GM12874 (cell line): Measurements from ENCODE around the gene MRC2.

Experiments used
- CTCF ChIP-seq: IDR thresholded peaks from 2 replicates; pipeline ENCODE4 v1.5.1; 2011; ENCODE audit warnings: low read depth, mild to moderate bottlenecking, control low read depth, low read length, moderate library complexity; ENCODE audit not compliant: insufficient read depth

The MRC2 gene

GRCh38 chr17:62735044-62735651, 107.7 kb downstream of the MRC2 start:
- no peak for TF ChIP-seq CTCF

GRCh38 chr17:62737513-62737912, 110.0 kb downstream of the MRC2 start:
- no peak for TF ChIP-seq CTCF

- no peak for TF ChIP-seq CTCF
Observed at GRCh38 chr17:62738281-62738680, 110.8 kb downstream of the MRC2 start.

- TF ChIP-seq CTCF, result no peak
Observed at GRCh38 chr17:62739645-62740388, 112.3 kb downstream of the MRC2 start.

GRCh38 chr17:62741290-62741689, 113.8 kb downstream of the MRC2 start:
- no peak for TF ChIP-seq CTCF
